Hepatic stellate cell (primary cell): ENCODE measurements around the gene PHOSPHO1.
A peak's percentile ranks its signal among the peaks of the same experiment; 100 is the strongest.

Source experiments
- DNase-seq: peaks from one replicate; pipeline ENCODE4 v3.0.0; 2011; ENCODE audit warnings: low spot score

The PHOSPHO1 gene

GRCh38 chr17:49218941-49219913 is 11.4 kb downstream of the PHOSPHO1 start:
- DNase-seq = no peak

DNA sequence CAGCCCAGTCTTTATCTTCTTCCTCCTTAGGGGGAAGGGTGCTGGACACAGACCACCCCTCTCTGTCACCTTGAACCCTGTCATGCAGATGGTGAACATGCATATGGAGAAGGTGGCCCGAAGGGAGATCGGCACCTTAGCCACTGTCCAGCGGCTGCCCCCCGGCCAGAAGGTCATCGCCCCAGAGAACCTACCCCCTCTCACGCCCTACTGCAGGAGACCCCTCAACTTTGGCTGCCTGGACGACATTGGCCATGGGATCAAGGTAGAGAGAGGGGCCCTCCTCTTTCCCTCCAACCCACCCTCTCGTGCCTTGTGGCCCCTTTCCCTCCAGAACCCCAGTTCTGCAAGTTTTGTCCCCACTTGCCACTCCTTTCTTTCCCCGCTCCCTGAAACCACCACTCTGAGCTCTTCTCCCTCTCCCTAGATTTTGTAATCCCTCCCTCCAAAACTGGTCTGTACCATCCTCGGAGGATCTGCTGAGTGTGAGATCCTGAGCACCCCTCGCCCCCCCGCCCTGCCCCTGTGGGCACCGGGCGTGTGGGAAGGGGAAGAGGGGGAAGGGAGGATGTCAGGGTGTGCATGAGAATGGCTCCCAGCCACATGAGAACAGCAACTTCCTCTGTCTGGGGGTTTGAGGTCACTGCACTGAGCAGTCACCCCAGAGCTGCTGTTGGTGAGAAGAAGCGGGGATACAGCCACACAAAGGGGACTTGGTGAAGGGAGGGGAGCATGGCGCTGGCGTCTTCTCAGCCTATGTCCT is 12.8 kb downstream of the PHOSPHO1 start:
- no peak for DNase-seq

- no peak for DNase-seq
Measured at GRCh38 chr17:49216953-49217650, 13.5 kb downstream of the PHOSPHO1 start.

DNA sequence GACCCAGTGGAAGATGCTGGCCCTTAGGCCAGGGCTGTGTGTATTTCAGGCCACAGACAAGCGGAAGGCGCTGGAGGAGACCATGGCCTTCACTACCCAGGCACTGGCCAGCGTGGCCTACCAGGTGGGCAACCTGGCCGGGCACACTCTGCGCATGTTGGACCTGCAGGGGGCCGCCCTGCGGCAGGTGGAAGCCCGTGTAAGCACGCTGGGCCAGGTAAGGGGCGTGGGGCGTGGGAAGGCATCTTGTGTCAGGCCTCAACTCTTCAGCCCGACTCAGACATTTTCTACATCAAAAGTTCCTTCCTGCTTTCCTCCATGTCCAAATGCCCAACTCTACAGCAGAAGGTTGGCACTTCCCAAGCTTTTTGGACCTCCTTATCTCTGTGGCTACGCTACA is 14.1 kb downstream of the PHOSPHO1 start:
- no peak for DNase-seq

DNA sequence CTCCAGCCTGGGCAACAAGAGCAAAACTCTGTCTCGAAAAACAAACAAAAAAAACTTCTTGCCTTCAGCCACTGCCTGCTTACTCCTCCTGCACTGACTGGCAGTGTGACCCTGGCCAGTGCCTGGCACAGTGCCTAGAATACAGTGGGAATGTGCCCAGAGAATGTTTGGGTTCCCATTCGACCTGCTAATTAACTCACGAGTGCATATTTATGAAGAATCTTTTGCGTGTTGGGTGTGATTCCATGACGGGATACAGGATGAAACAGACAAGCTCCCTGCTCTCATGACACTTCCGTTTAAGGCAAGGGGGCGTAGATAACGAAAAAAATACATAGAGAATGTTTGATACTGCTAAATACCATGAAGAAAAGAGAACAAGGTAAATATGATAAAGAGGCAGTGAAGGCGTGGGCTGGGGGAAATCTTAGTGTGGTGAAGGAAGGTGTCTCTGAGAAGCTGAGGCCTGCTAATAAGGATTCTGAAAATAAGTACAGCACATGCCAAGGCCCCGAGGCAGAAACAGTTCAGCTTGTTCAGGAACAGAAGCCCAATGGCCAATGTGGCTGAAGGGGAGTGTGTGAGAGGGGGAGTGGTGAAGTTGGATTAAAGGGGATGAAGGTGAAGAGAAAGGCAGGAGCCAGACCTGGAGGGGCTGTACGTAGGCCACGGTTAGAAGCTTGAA is 15.8 kb downstream of the PHOSPHO1 start:
- no peak for DNase-seq

GRCh38 chr17:49213847-49214246 is 16.7 kb downstream of the PHOSPHO1 start:
- DNase-seq = no peak

DNA sequence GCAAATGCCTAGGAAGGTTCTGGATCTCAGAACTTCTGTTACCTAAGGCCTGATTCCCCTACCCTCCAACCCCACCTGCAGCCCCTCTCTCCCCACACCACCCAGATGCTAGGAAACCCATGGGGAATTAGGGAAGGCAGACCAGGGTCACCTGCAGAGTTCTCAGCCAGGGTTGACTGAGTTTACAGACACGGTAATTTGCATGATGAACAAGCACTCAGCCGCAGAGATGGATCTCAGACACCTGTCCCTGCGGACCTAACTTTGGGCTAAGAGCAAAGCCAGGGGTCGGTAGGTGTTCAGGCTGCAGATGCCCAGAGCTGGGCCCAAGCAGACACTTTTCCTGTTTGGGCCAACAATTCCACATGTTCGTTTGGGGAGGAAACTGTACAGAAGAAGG is 17.2 kb downstream of the PHOSPHO1 start:
- no peak for DNase-seq

DNA sequence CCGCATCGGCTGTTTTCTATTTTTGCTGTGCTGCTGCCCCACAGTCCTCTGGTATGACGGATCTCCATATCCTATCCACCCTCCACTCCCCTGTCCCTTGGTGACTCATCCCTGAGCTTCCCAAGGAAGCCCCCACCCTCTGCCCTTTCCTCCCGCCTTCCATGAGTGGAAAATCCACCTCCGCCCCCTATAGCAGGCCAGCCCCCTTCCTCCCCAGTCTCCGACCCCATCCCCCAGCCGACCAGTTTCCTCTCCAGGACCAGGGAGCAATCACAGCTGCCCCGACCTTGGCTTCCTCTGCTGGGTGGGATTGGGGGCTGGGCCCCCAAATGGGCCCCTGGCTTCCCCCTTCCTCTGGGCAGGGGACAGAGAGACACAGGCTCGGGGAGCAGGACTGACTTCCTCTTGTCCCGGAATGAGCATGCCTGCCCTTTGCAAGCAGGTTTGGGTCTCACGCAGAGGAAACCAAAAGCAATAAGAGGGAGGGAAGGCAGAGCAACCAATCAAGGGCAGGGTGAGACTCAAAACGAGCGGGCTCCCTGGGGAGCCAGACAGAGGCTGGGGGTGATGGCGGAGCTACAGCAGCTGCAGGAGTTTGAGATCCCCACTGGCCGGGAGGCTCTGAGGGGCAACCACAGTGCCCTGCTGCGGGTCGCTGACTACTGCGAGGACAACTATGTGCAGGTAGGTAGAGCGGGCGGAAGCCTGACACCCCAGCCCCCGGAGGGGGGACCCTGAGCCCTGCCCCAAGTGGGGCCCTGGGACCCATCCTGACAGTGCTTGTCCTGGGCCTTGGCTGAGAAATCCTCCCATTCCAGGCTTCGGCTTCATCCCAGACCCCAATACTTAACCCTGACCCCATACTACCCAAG is 20.2 kb downstream of the PHOSPHO1 start, which contains the start of the genes ABI3 and GNGT2:
Gene ABI3 (plus strand): TSS at position 550 of the 872 bp plus-strand sequence. CDS start 18 bp downstream, at position 568.
Gene GNGT2 (minus strand): TSS at position 417 of the 872 bp plus-strand sequence. CDS start 3,152 bp downstream, outside the sequence.
- DNase-seq = peak; percentile 77

- DNase-seq = peak; percentile 29
Measured at GRCh38 chr17:49209061-49209571, 21.5 kb downstream of the PHOSPHO1 start.

- peak; percentile 67 for DNase-seq
Measured at GRCh38 chr17:49204516-49204915, 26.1 kb downstream of the PHOSPHO1 start.

- DNase-seq = no peak
Measured at GRCh38 chr17:49203796-49204195, 26.8 kb downstream of the PHOSPHO1 start.

- DNase-seq = no peak
Measured at GRCh38 chr17:49201481-49201927, 29.1 kb downstream of the PHOSPHO1 start.

GRCh38 chr17:49200423-49201083 is 30.0 kb downstream of the PHOSPHO1 start:
- DNase-seq = no peak

- no peak for DNase-seq
Measured at GRCh38 chr17:49198211-49198610, 32.4 kb downstream of the PHOSPHO1 start.

- no peak for DNase-seq
Measured at GRCh38 chr17:49197346-49197998, 33.1 kb downstream of the PHOSPHO1 start.

GRCh38 chr17:49196520-49196919 is 34.1 kb downstream of the PHOSPHO1 start:
- DNase-seq = no peak

DNA sequence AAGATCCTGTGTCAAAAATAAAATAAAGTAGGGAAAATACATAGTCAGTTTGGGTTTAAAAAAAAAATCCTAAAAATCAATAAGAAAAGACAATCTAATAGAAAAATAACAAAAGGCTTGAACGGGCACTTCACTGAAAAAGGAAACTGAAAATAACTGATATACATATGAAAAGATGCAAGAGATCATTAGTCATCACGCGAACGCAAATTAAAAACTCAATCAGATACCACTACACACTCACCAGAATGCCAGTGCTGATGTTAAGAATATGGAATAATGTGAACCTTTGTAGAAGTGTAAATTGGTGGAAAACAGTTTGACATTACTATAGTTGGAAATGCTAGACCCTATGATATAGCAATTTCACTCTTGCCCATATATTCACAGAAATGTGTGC is 34.8 kb downstream of the PHOSPHO1 start:
- no peak for DNase-seq

DNA sequence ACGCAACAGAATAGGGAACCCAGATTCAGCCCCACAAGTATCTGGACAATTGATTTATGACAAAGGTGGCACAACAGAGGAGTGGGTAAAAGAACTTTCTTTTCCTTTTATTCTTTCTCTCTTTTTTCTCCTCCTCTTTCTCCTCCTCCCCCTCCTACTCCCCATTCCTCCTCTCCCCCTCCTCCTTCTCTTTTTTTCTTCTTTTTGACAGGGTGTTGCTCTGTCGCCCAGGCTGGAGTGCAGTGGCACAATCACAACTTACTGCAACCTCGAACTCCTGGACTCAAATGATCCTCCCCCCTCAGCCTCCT is 36.3 kb downstream of the PHOSPHO1 start:
- no peak for DNase-seq
